HAP-1 (cell line): Measurements from ENCODE around the gene CHD6.

Source experiments
- DNase-seq, 2 experiments: peaks; one replicate each; pipeline ENCODE4 v3.0.0-alpha.2; 2016 to 2020; ENCODE audit warnings: low spot score in 2 of 2
- H3K27me3 ChIP-seq: fragments of 250-450 bp; sonication (Bioruptor Pico); 2 replicates; pipeline ENCODE4 v1.5.1; 2020; ENCODE audit warnings: low read depth, mild to moderate bottlenecking, moderate library complexity
- H3K36me3 ChIP-seq: fragments of 250-450 bp; sonication (Bioruptor Pico); replicated peaks from 2 replicates; pipeline ENCODE4 v1.5.1; 2020; ENCODE audit warnings: mild to moderate bottlenecking
- H3K4me1 ChIP-seq: fragments of 250-450 bp; sonication (Bioruptor Pico); 2 replicates; pipeline ENCODE4 v1.5.1; 2020; ENCODE audit warnings: mild to moderate bottlenecking
- H3K4me3 ChIP-seq: fragments of 250-450 bp; sonication (Bioruptor Pico); 2 replicates; pipeline ENCODE4 v1.5.1; 2020; ENCODE audit warnings: mild to moderate bottlenecking, moderate library complexity
- H3K9me3 ChIP-seq: fragments of 250-450 bp; sonication (Bioruptor Pico); 2 replicates; pipeline ENCODE4 v1.5.1; 2020; ENCODE audit warnings: mild to moderate bottlenecking, moderate library complexity
- in situ Hi-C: fragments of 300-500 bp; cut with MboI; formaldehyde crosslinking; loops from 3 replicates; pipeline ENCODE4 v1.14.3; 2020; ENCODE audit warnings: low sequenced_read_pairs, inconsistent platforms, mixed read lengths

Gene CHD6

DNA sequence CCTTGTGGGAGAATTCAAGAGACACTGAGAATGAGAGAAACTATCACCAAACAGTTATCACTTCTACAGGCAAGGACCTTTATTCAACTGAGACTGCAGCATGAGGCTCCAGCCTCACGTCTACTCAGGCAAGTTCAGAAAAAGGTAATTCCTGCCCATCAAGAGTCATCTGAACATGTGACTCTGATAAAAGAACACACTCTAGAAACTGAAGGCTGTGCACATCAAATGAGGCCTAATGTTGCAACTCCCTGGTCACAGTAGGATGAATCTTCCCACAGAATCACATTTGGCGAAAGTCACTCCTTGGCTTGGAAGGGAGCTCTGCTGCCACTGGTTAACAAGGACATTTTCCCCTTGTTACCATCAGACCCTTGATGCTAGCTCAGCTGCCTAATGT, 180.3 kb downstream of the CHD6 start:
- Histone ChIP-seq H3K4me1 (no peaks in the 10 kb centered on the region), H3K27me3 (no peaks in the 10 kb centered on the region), H3K36me3 (peaks cover 30% of the 10 kb centered on the region), H3K4me3 (no peak overlapping the region), H3K9me3 (no peaks in the 10 kb centered on the region)
- in situ Hi-C loops = no loop called here
- DNase-seq = no peak

DNA sequence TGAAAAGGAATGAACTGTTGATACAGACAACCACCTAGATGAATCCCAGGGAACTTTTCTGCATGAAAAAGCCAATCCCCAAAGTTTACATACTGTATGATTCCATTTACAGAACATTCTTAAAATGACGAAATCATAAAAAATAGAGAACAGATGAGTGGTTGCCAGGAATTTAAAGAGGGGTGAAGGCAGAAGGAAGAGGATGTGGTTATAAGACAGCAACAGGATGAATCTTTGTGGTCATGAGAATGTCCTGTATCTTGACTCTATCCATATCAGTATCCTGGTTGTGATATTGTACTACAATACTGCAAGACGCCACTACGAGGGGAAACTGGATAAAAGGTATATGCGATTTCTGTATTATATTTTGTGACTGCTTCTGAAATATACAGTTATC, 181.5 kb downstream of the CHD6 start:
- Histone ChIP-seq H3K4me3 (no peak overlapping the region), H3K4me1 (no peaks in the 10 kb centered on the region), H3K27me3 (no peaks in the 10 kb centered on the region), H3K9me3 (no peaks in the 10 kb centered on the region), H3K36me3 (peaks cover 26% of the 10 kb centered on the region)
- no peak for DNase-seq
- in situ Hi-C loops = no loop called here

DNA sequence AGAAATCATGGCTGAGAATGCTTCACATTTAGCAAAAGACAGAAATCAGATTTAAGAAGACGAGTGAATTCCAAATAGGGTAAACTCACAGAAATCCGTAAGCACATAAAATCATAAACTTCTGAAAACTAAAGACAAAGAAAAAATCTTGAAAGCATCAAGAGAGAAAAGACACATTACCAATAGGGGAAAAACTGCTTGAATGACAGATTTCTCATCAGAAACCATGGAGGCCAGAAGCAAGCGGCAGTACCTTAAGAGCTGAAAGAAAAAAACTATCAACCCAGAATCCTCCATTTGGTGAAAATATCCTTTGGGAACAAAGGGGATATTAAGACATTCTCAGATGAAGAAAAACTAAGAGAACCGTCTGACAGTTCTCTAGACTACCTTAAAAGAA, 185.0 kb downstream of the CHD6 start:
- DNase-seq = no peak
- Histone ChIP-seq H3K27me3 (no peaks in the 10 kb centered on the region), H3K36me3 (peaks cover 17% of the 10 kb centered on the region), H3K4me3 (no peak overlapping the region), H3K4me1 (no peaks in the 10 kb centered on the region), H3K9me3 (no peaks in the 10 kb centered on the region)
- in situ Hi-C loops = no loop called here

DNA sequence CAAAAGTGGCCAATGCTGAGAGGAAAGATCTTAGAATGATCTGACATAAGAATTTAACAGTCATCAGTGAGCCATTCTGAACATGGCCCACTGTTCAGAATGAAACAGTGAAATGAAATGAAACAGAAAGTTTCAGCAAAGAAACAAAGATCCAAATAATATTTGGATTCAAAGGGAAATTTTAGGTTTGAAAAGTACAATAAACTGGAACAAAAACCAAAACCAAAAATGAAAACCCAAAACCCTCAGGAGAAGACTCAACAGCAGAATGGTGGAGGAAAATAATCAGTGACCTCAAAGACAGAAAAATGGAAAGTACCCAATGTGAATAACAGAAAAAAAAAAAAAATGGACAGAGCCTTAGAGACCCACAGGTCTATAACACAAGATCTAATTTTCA, 185.4 kb downstream of the CHD6 start:
- peaks cover 17% of the 10 kb centered on the region for H3K36me3 ChIP-seq
- H3K4me3 ChIP-seq = no peak overlapping the region
- H3K27me3 ChIP-seq = no peaks in the 10 kb centered on the region
- H3K9me3 ChIP-seq = no peaks in the 10 kb centered on the region
- DNase-seq = no peak
- H3K4me1 ChIP-seq = no peaks in the 10 kb centered on the region
- in situ Hi-C loops = no loop called here

DNA sequence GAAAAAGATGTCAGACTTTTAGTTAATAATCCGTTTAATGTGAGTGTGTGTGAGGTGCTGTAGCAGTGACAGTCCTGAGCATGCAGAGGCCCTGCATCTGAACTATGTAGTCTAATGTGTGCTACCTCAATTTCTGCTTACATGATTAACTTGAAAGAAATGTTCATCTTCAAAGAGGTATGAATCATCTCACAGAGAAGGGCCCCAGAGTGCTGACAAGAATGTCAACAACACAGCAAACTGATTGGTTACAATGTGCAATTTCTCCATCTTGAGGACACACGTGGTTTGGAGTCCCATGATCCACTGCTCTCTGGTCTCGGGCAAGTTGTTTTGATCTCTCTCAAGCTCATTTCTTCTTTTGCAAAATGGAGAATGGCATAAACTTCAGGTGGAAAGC, 189.9 kb downstream of the CHD6 start:
- Histone ChIP-seq H3K4me3 (no peak overlapping the region), H3K27me3 (no peaks in the 10 kb centered on the region), H3K4me1 (no peaks in the 10 kb centered on the region; the same call in 1 of the 2 replicates), H3K9me3 (no peaks in the 10 kb centered on the region), H3K36me3 (peaks cover 15% of the 10 kb centered on the region)
- no peak for DNase-seq
- in situ Hi-C loops = no loop called here

DNA sequence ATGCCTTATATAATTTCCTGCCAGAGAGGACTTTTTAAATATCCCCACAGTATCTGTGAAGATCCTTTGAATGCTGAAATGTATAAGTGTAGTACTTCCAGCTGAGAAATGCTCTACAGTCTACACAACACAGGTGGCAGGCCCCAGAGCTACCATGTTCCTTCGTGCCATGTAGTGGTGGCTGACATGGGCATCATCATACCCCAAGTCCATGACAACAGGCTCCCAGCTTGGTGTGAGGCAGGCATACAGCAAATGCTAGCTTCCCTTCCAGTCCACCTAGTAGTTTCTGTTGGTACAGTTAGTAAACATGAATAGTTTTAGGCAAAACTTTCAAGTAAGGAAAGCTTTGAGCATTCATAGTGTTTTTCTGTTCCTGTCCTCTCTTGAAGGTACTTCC, 190.3 kb downstream of the CHD6 start:
- Histone ChIP-seq H3K9me3 (no peaks in the 10 kb centered on the region), H3K4me1 (no peaks in the 10 kb centered on the region; the same call in 1 of the 2 replicates), H3K4me3 (no peak overlapping the region), H3K36me3 (peaks cover 15% of the 10 kb centered on the region), H3K27me3 (no peaks in the 10 kb centered on the region)
- in situ Hi-C loops = no loop called here
- no peak for DNase-seq

DNA sequence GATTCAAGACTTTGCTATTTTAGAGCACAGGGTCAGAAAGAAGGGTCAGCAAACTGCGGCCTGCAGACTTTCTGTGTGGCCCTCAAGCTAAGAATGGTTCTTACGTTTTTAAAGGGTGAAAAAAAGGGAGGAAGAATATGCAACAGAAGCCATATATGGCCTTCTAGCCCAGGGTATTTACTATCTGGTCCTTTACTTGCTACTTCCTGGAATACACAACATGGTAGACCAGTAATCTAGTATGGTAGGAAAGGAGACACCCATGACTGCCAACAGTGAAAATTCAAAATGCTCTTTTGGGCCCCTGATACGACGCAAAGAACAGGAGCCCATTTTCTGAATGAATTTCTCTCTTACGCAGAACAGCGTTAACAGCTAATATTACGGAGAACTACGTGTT, 191.2 kb downstream of the CHD6 start:
- Histone ChIP-seq H3K36me3 (peaks cover 24% of the 10 kb centered on the region), H3K9me3 (no peaks in the 10 kb centered on the region), H3K4me1 (no peaks in the 10 kb centered on the region; the same call in 1 of the 2 replicates), H3K4me3 (no peak overlapping the region), H3K27me3 (no peaks in the 10 kb centered on the region)
- in situ Hi-C loops = no loop called here
- DNase-seq = no peak

DNA sequence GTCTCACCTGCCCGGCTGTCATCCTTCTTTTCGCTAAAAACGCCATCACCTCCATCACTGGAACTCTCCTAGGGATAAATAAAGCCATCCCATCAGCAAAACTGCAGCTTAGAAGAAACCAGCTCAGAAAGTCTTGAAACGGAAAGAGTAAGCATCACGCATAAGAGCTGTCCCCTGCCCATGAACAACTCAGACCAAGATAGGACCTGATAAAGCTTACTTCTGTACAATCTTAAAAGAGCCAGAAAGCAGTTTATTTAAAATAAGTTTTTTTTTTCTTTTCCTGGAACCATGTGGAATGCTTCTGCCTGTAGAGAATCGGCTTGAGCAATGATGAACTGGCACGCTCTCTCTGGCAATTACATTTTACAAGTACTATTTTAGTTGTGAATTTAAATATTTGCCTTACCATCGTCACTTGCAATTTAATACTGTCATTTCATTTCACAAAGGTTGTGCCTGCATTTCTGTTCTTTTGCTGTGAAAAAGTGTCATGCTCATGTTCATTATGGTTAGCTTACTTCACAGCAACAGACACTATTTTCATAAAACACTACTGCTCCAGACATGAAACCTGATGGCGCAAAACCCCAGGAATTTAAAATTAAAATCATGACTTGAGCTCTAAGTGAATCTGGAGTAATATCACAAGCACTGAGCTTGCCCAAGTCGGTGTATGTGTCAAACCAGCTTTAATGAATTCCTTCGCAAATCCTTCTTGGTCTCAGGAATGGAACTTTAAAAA, 191.9 kb downstream of the CHD6 start:
- H3K36me3 ChIP-seq = peaks cover 31% of the 10 kb centered on the region
- no peak for DNase-seq
- H3K9me3 ChIP-seq = no peaks in the 10 kb centered on the region
- H3K4me3 ChIP-seq = no peak overlapping the region
- no peaks in the 10 kb centered on the region for H3K27me3 ChIP-seq
- no peaks in the 10 kb centered on the region; the same call in 1 of the 2 replicates for H3K4me1 ChIP-seq
- in situ Hi-C loops = no loop called here

DNA sequence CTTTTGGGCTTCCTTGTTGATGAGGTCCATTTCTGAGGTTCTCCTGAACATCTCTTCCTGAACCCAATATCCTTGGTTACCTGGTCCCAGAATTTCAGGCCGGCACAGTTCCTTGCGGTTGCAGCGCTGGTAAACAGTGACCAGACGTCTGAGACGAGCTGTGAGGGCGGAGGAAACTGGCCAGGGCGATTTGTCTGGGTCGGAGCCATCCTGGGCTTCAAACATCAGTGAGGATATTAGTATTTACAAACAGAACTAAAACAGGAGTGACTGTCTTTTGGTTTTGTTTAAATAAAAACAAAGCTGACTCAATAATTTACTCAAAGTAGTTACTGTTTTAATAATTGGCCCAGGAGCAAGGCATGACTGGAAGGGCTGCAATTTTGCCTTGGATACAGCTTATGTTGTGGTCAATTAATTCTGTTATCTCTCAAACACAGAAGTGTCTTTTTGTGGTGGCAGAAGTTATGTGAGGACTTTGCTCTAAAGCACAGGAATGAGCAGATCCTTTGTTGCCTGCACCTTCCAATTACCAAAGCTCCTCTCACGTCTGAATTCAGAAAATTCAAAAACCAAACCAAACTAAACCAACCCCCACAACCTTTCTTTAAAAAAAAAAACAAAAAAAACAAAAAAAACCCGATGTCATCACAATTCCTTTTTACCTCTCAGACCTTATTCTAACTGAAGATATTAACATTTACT, 192.8 kb downstream of the CHD6 start:
- H3K27me3 ChIP-seq = no peaks in the 10 kb centered on the region
- in situ Hi-C loops = no loop called here
- no peaks in the 10 kb centered on the region for H3K9me3 ChIP-seq
- no peaks in the 10 kb centered on the region; the same call in 1 of the 2 replicates for H3K4me1 ChIP-seq
- H3K4me3 ChIP-seq = no peak overlapping the region
- DNase-seq = no peak
- peaks cover 34% of the 10 kb centered on the region for H3K36me3 ChIP-seq

DNA sequence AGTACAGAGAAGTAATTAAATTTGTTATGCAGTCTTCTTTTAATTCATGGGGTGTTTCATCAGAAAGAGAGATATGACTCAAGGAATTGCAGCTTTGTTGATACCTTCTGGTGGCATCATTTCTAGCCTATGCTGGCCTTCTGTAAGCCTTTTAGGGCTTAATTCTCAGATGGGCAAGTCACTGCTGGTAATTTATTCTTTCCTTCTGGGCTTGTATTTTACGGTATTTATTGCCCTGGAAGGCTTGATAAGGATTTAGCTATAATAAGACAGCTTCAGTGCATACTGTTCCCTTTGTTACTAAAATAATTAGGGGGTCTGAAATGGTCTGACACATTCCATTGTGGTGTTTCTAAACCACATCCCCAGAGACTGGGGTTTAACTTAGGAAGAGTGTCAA, 193.6 kb downstream of the CHD6 start:
- in situ Hi-C loops = no loop called here
- Histone ChIP-seq H3K27me3 (no peaks in the 10 kb centered on the region), H3K4me1 (no peaks in the 10 kb centered on the region; the same call in 1 of the 2 replicates), H3K36me3 (peaks cover 37% of the 10 kb centered on the region), H3K9me3 (no peaks in the 10 kb centered on the region), H3K4me3 (no peak overlapping the region)
- no peak for DNase-seq

DNA sequence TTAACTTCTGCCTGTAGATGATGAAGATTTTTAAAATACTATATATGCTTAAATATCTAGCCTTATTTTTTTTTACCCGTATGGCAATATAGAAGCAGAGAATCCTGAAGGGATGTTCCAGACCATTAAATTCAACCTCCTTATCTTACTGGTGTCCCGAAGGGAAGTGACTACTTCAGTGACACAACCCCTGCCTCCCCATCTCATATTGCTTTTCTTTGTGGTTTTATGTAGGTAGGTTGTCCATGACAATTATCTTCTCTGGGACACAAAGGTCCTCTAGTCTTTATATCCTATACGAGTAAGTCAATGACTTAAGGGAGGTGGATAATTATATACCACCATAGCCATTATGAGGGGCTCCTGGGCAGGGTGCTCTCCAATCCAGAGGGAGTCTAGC, 194.2 kb downstream of the CHD6 start:
- Histone ChIP-seq H3K4me1 (no peaks in the 10 kb centered on the region; the same call in 1 of the 2 replicates), H3K27me3 (no peaks in the 10 kb centered on the region), H3K36me3 (peaks cover 37% of the 10 kb centered on the region), H3K9me3 (no peaks in the 10 kb centered on the region), H3K4me3 (no peak overlapping the region)
- DNase-seq = no peak
- in situ Hi-C loops = no loop called here

DNA sequence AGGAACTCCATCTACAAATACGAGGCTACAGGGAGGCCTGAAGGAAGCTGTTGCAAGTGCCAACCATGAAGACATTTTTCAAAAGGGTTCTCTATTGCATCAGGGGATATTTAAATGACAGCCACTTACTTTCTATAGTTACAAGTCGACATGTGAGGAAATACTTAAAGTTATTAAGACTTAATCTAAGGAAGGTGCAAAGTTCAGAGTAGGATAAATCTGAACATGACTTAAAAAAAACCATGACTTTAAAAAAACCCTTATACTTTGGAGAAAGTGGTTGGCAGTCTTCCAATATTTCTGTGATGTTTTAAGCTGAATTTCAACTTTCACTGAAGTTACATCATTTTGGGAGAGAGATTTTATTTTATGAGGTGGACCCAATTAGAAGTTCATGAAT, 195.2 kb downstream of the CHD6 start:
- in situ Hi-C loops = no loop called here
- Histone ChIP-seq H3K27me3 (no peaks in the 10 kb centered on the region), H3K4me1 (no peaks in the 10 kb centered on the region; the same call in 1 of the 2 replicates), H3K9me3 (no peaks in the 10 kb centered on the region), H3K36me3 (peaks cover 32% of the 10 kb centered on the region), H3K4me3 (no peak overlapping the region)
- DNase-seq = no peak

DNA sequence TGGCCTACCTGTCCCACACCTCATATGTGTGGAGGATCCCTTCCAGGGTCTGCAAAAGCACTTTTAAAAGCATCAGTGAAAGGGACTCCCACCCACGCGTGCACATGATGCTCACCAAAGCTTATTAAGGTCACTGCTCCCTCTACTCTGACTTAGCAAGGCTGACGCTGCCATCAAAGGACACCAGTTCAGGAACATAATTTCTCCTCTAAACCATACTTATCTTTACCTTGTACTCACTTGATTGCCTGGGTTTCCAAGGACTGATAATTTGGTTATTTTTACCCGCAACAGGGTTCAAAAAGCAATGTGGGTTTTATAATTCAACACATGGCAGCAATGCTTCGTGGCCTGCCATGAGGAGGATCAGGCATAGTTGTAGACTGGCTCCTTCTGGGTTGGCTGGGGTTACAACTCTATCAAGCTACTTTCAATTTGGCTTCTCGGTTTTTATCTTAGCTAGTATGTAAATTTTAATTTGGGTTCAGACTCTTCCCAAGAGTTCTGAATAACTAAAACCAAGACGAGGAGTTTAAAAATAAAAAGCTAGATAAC, 199.4 kb downstream of the CHD6 start:
- Histone ChIP-seq H3K4me3 (no peak overlapping the region), H3K36me3 (peaks cover 63% of the 10 kb centered on the region), H3K4me1 (no peaks in the 10 kb centered on the region), H3K9me3 (no peaks in the 10 kb centered on the region), H3K27me3 (no peaks in the 10 kb centered on the region)
- DNase-seq = no peak
- in situ Hi-C loops = no loop called here

DNA sequence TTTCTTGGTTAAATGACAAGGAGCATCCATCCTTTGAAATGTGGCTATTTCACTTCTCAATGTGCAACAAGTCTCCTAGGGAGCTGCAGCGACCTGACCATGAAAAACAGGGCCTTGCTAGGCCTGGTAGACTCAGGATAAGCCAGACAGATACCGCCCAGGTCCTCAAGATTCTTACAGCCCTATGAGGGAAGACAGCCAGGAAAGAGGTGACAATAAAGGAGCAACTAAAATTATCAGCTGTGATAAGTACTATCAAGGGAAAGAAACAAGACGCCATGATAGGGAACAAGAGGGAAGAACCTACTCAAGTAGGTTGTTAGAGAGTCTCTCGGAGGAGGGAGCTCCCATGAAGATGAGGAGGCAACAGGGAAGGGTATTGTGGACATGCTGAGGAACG, 200.1 kb downstream of the CHD6 start:
- DNase-seq = no peak
- in situ Hi-C loops = no loop called here
- H3K9me3 ChIP-seq = no peaks in the 10 kb centered on the region

More for the DNA sequence above, 200.1 kb downstream of the CHD6 start:
- Histone ChIP-seq H3K4me3 (no peak overlapping the region), H3K4me1 (no peaks in the 10 kb centered on the region), H3K27me3 (no peaks in the 10 kb centered on the region), H3K36me3 (peaks cover 67% of the 10 kb centered on the region)
